GM21360 (cell line): Measurements from ENCODE around the gene ESPNL.
"Not testable (repeated sequence)": the region's sequence is repeated elsewhere in the genome, so short reads cannot be mapped to it uniquely, and the experiment has no call there.

Experiments used
- ATAC-seq: cut with Tn5 transposase; IDR thresholded peaks from one replicate; pipeline ENCODE4 v1.9.1; 2021; ENCODE audit warnings: mild to moderate bottlenecking, moderate library complexity; ENCODE audit not compliant: unreplicated experiment

ESPNL gene

GRCh38 chr2:238114331-238114841 lies 14.2 kb downstream of the ESPNL start:
- ATAC-seq: no peak

GRCh38 chr2:238114851-238115660 lies 14.9 kb downstream of the ESPNL start:
- ATAC-seq: no peak

DNA sequence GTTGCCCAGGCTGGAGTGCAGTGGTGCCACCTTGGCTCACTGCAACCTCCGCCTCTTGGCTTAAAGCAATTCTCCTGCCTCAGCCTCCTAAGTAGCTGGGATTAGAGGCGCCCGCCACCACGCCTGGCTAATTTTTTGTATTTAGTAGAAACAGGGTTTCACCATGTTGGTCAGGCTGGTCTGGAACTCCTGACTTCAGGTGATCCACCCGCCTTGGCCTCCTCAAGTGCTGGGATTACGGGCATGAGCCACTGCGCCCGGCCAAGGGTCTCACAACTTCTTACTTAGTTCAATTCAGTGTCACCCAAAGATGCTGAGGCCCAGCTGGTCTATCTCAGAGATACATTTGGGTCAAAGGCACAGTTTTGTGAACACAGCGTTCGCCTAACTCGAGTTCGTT lies 15.6 kb downstream of the ESPNL start:
- not testable (repeated sequence) for ATAC-seq

DNA sequence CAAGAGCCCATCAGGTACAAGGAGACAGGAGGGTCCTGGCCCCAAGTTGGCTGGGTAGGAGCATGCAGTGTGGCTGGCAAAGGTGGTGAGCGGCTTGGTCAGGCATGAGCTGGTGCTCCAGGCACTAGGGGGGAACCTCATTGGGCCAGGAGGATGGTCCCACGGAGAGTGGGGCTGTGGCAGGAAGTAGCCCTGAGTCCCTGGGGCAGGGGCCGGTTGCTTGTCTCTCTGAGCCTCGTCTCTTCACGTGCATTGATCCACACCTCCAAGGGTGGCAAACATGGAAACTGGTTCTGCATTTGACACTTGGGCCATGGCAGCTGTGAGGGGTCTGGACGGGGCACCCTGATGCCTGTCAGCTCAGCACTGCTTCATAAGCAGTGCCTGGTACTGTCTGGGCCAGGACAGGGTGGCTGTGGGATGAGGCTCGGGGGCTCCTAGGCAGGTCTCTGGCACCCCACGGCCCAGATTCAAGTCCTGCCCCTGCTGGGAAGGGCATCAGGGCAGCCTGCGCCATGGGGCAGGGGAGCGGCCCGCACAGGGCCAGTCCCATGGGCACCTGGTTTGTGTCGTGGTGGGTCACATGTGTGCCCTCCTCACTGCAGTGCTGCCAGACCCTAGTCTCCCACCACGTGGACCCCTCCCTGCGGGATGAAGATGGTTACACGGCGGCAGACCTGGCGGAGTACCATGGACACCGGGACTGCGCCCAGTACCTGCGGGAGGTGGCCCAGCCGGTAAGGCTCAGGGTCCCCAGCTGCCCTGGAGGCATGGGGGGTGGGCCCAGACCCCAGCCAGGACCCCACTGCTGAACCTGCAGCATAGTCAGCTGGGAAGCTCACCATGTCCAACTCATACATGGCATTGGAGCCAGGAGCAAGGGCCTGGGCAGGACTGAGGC lies 16.4 kb downstream of the ESPNL start:
- ATAC-seq: no peak

DNA sequence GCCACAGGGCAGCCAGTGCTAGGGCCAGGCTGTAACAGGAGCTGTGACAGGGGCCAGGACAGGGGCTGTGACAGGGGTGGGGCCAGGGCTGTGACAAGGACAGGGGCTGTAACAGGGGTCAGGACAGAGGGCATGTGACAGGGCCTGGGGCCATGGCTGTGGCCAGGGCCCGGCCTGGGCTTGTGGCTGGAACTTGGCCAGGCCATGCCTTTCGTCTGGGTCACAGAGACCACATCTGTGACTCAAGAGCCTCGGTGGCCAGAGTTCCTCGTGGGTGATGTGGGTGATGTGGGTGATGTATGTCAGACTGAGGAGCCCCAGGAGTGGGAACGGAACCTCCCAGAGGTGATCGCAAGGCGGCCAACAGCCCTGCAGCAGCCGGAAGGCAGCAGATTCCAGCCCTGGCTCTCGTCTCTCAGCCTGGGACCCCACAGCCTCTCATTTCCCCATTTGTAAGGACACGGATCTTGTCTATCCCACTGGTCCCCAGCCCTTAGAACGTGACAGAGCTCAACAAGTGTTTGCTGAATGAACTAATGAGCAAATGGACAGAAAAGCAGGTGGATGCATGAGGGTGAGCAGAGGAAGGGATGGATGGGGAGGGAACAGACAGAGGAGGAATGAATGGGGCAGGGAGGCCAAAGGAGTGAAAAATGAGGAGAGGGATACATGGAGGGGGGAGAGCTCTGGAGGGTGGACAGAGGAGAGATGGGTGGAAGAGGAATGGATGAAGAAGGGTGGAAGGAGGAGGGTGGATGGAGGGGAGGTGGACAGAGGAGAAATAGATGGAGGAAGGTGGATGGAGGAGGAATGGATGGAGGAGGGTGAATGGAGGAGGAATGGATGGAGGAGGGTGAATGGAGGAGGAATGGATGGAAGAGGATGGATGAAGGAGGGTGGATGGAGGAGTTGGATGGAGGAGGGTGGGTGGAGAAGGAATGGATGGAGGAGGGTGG lies 17.3 kb downstream of the ESPNL start:
- no peak for ATAC-seq

GRCh38 chr2:238119756-238120462 lies 19.8 kb downstream of the ESPNL start:
- ATAC-seq: no peak

GRCh38 chr2:238120463-238121298 lies 20.5 kb downstream of the ESPNL start:
- no peak for ATAC-seq

DNA sequence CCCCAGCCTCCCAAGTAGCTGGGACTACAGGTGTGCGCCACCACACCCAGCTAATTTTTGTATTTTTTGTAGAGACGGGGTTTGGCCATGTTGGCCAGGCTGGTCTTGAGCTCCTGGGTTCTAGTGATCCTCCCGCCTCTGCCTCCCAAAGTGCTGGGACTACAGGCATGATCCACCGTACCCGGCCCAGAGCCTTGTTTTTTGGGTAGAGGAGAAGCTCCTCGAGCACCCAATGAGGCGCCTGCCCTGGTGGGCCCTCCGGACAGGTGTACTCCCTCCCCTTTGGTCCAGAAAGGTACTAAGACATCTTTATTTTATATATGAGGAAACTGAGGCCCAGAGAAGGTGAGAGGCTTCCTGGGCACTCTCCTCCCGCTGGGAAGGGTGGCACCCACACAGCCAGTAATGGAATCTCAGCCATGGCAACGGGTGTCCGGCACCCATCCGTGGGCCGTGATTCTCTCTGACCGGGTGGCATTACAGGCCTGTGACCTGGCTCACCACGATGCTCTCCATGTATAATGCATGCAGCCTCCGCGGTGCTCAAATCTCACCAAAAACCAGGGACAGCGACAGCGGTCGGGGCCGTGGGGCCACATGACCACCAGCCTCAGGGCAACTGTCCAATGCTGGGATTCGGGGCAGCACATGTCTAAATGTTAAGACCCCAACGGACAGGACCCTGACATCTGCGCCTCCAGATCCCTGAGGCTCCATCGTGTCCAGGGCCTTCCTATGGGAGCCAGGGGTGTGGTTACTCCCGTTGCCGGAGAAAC lies 21.6 kb downstream of the ESPNL start:
- no peak for ATAC-seq

GRCh38 chr2:238122287-238123217 lies 22.4 kb downstream of the ESPNL start:
- no peak for ATAC-seq

DNA sequence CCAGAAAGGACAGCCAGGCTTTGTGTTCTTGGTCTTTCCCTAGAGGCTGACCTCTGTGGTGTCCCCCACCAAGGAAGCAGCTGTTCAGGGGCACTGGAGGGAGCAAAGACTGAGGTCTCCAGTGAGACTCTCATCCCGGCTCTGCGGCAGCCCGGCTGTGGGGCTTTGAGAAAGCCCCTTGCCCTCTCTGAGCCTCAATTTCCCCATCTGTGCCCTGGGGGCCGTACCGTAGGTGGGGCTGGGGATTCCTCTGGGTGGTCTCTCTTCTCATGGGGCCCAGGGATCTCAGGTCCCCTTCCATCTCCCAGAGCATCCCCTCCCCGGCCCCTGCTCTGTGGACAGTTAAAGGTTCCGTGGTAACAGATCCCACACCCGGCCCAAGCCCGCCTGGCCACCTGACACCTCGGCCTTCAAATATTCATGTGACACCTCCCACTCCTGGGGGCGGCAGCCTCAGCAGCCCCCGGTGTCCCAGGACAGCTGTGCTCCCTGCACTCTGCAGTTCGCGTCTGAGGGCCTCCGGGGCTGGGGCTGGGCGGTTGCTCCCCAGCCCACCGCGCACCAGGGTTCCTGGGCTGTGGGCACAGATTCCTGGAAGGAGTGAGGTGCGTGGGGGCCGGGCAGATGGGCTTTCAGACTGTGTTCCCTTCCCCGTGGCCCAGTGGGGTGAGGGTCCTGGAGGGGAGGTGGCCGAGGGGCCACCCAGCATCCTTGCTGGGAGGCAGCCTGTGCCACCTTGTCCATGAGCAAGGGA lies 23.3 kb downstream of the ESPNL start:
- no peak for ATAC-seq

DNA sequence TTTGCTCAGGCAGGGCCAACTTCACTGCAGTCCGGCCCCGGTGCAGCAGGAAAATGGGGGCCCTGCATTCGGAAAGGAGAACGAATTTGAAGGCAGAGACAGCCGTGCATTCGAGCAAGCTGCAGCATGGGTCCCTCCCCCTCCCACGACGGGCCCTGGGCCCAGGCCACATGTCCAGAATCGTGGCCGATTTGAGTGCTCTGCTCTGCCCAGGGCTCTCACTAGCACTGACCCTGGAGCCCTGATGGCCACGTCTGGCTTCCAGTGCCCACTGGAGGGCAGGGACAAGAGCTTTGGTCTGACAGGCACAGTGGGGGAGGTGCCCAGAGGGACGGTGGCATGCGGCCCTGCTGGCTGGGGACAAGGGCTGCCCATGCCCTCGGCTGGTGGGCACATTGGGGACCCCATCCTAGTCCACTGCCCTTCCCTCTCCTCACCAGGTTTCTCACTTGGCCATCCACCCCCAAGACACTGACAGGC lies 23.9 kb downstream of the ESPNL start:
- no peak for ATAC-seq

GRCh38 chr2:238124488-238125126 lies 24.5 kb downstream of the ESPNL start:
- ATAC-seq: no peak

- ATAC-seq: no peak
Observed at GRCh38 chr2:238125127-238125885, 25.2 kb downstream of the ESPNL start.

- ATAC-seq: no peak
Observed at GRCh38 chr2:238126338-238126737, 26.2 kb downstream of the ESPNL start.

DNA sequence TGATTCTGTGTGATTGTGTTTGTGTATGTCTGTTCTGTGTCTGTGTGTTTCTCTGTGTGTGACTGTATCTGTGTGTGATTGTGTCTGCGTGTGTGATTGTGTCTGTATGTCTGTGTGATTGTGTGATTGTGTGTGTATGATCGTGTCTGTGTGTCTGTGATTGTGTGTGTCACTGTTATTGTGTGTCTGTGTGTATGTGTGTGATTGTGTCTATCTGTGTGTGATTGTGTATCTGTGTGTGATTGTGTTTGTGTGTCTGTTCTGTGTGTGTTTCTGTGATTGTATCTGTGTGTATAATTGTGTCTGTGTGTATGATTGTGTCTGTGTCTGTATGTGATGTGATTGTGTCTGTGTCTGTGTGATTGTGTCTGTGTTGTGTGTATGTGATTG lies 26.6 kb downstream of the ESPNL start:
- ATAC-seq: no peak
